GM12878 (cell line): ENCODE measurements around the gene UTP4. TPM values are rescaled to one million over a fixed set of nuclear protein-coding genes. Genes with fewer than 3 reads are reported as not detected.
A peak's percentile ranks its signal among the peaks of the same experiment; 100 is the strongest.

ENCODE experiments used
- ATAC-seq: fragments of 200-7000 bp; cut with Tn5 transposase; 3 replicates; pipeline ENCODE4 v1.9.1; 2020; ENCODE audit warnings: mild to moderate bottlenecking, moderate library complexity
- BruUV-seq: library from RNA; stranded (reverse); fragments of 400-500 nt; replicated peaks from 2 replicates; lab custom pipeline; 2021; lab: Mats Ljungman, UMichigan
- CTCF ChIA-PET: fragments of 300-600 bp; sonication (Branson Sonifier 250); formaldehyde crosslinking; extraction: SDS; loops from one replicate; lab custom pipeline; 2021; ENCODE audit warnings: inconsistent platforms; lab: Yijun Ruan, JAX
- POLR2A ChIA-PET: fragments of 350-600 bp; formaldehyde crosslinking; extraction: SDS; loops from one replicate; lab custom pipeline; 2021; ENCODE audit warnings: inconsistent platforms; lab: Charles Lee
- RAD21 ChIA-PET: fragments of 300-600 bp; sonication (Branson Sonifier 250); formaldehyde crosslinking; loops from one replicate; lab custom pipeline; 2023; ENCODE audit warnings: antibody characterized with exemption; ENCODE audit not compliant: unreplicated experiment; lab: Charles Lee
- SMC1A ChIA-PET: fragments of 300-600 bp; sonication (Branson Sonifier 250); formaldehyde crosslinking; loops from one replicate; lab custom pipeline; 2023; ENCODE audit not compliant: unreplicated experiment, uncharacterized antibody; lab: Charles Lee
- DNase-seq: peaks from one replicate; pipeline ENCODE4 v3.0.0-alpha.2; 2011; ENCODE audit warnings: low read depth, low spot score
- FAIRE-seq: peaks from 3 replicates; lab custom pipeline; 2011; peaks lifted over from hg19 to GRCh38; lab: Jason Lieb, UNC
- H2AFZ ChIP-seq: 2 replicates; pipeline ENCODE4 v1.6.0; 2011; ENCODE audit warnings: low read depth, low read length, control low read depth; ENCODE audit not compliant: control insufficient read depth
- H3K27ac ChIP-seq: 2 replicates; pipeline ENCODE4 v1.5.1; 2011; ENCODE audit warnings: control low read depth; ENCODE audit not compliant: control insufficient read depth, insufficient read depth
- H3K27me3 ChIP-seq, 2 experiments: replicated peaks in 1 of 2; 2 replicates each; pipeline versions ENCODE4 v1.6.0 to v1.6.1; 2011; ENCODE audit warnings: low read length in 1 of 2; ENCODE audit not compliant: control insufficient read depth in 2 of 2, insufficient read depth in 2 of 2
- H3K36me3 ChIP-seq, 2 experiments: 2 replicates each; pipeline ENCODE4 v1.5.1; 2011; ENCODE audit warnings: low read length in 1 of 2; ENCODE audit not compliant: control insufficient read depth in 2 of 2, insufficient read depth in 2 of 2
- H3K4me1 ChIP-seq: 2 replicates; pipeline ENCODE4 v1.6.1; 2011; ENCODE audit warnings: mild to moderate bottlenecking, low read length, moderate library complexity, mixed read lengths; ENCODE audit not compliant: control insufficient read depth, insufficient read depth
- H3K4me2 ChIP-seq: 2 replicates; pipeline ENCODE4 v1.6.0; 2011; ENCODE audit warnings: control low read depth; ENCODE audit not compliant: control insufficient read depth, insufficient read depth
- H3K4me3 ChIP-seq: fragments of 200-600 bp; sonication (generic); 2 replicates; pipeline ENCODE4 v1.5.1; 2016
- H3K79me2 ChIP-seq: 2 replicates; pipeline ENCODE4 v1.6.0; 2011; ENCODE audit warnings: low read length; ENCODE audit not compliant: control insufficient read depth, insufficient read depth
- H3K9ac ChIP-seq: 2 replicates; pipeline ENCODE4 v1.8.0; 2011; ENCODE audit warnings: low read length, control low read depth, mixed read lengths; ENCODE audit not compliant: control insufficient read depth, insufficient read depth
- H3K9me3 ChIP-seq: replicated peaks from 3 replicates; pipeline ENCODE4 v1.5.1; 2011; ENCODE audit warnings: mild to moderate bottlenecking, low read length; ENCODE audit not compliant: control insufficient read depth, insufficient read depth
- H4K20me1 ChIP-seq: 2 replicates; pipeline ENCODE4 v1.6.0; 2011; ENCODE audit not compliant: control insufficient read depth, insufficient read depth
- NFXL1 ChIP-seq: fragments of 450-650 bp; IDR thresholded peaks from 2 replicates; pipeline ENCODE4 v1.6.1; 2017; ENCODE audit warnings: antibody characterized with exemption, mild to moderate bottlenecking, borderline replicate concordance
- NR2C2 ChIP-seq: IDR thresholded peaks from 2 replicates; pipeline ENCODE4 v1.6.1; 2011; ENCODE audit warnings: borderline replicate concordance, low read depth; ENCODE audit not compliant: control insufficient read depth, insufficient read length
- RELA ChIP-seq: fragments of 450-650 bp; IDR thresholded peaks from 2 replicates; pipeline ENCODE4 v1.8.0; 2014; ENCODE audit warnings: borderline replicate concordance; ENCODE audit not compliant: partially characterized antibody
- REST ChIP-seq: IDR thresholded peaks from 2 replicates; pipeline ENCODE4 v1.6.1; 2012; ENCODE audit warnings: mild to moderate bottlenecking, low read depth, low read length
- SIN3A ChIP-seq: IDR thresholded peaks from 2 replicates; pipeline ENCODE4 v1.6.1; 2012; ENCODE audit warnings: low read depth, low read length, improper control_type of control experiment
- ZNF384 ChIP-seq: IDR thresholded peaks from 2 replicates; pipeline ENCODE4 v1.6.1; 2012; ENCODE audit warnings: low read depth, mild to moderate bottlenecking, low read length, improper control_type of control experiment, borderline replicate concordance
- WGBS: methylation state at CpG from one replicate; pipeline ENCODE4 v1.1.6; 2016; ENCODE audit warnings: low lambda C conversion rate; ENCODE audit not compliant: insufficient replicate concordance, insufficient coverage; ENCODE audit errors: missing lambda C conversion rate; 5-methylcytosine and 5-hydroxymethylcytosine counted together
- in situ Hi-C: fragments of 300-500 bp; cut with MboI; formaldehyde crosslinking; loops from 9 replicates; pipeline ENCODE4 v1.14.3; 2018; ENCODE audit warnings: mixed read lengths
- intact Hi-C: fragments of 100-400 bp; cut with micrococcal nuclease; formaldehyde crosslinking; loops from one replicate; pipeline ENCODE4 v1.14.2; 2022; ENCODE audit not compliant: unreplicated experiment
- polyA plus RNA-seq, 11 experiments: library from polyadenylated mRNA; depleted of rRNA in 4 of 11; unstranded in 6 of 11; stranded (reverse) in 5 of 11; fragments of >200 nt; fragmentation: Nextera tagmentation in 4 of 11; fragmentation: Illumina TruSeq in 1 of 11; extraction: Ambion mirVana in 4 of 11; extraction: Trizol in 1 of 11; gene quantifications; 1 replicate in 1 of 11; 2 replicates in 10 of 11; pipeline versions ENCODE4 v1.2.1 to v1.2.3, GENCODE V29; 2011 to 2016; ENCODE audit warnings: inconsistent platforms in 2 of 11, missing spikeins in 2 of 11, low read depth in 1 of 11
- total RNA-seq, 4 experiments: library from RNA; depleted of rRNA in 3 of 4; stranded (reverse); fragments of >200 nt in 3 of 4; fragmentation: Illumina TruSeq in 1 of 4; extraction: Trizol in 1 of 4; gene quantifications; 2 replicates each; pipeline versions ENCODE4 v1.2.1 to v1.2.3, GENCODE V29; 2013 to 2021

UTP4 gene
- total and polyA plus RNA-seq, 10 of the 15 experiments (the other 5 are each of a cell fraction or from before 2014, with no cell fraction given), result 32.5 to 131 (median 84.0) TPM

GRCh38 chr16:69187446-69188235, 55.2 kb downstream of the UTP4 start:
- H3K27ac ChIP-seq, result peak overlapping the region; percentile 90
- H3K4me1 ChIP-seq, result peaks cover 22% of the 10 kb centered on the region
- WGBS, result under 1% methylated on average over 44 of the region's 76 CpGs
- ChIA-PET RAD21 (interaction anchor here (0.6 to 2.1 kb wide), 5 partner anchors 11 to 142 kb away, joined by 3 to 7 read pairs (median 3); partner anchors contain the start of gene PDF), POLR2A (interaction anchor here (1.3 to 3.0 kb wide), 3 partner anchors 11 to 431 kb away, joined by 5 to 13 read pairs (median 5); no protein-coding TSS in a partner anchor), CTCF (interaction anchor here (0.6 to 3.5 kb wide), 7 partner anchors 15 to 720 kb away, joined by 3 to 14 read pairs (median 3); no protein-coding TSS in a partner anchor), SMC1A (interaction anchor here (0.8 to 2.2 kb wide), 9 partner anchors 12 to 101 kb away, joined by 3 to 10 read pairs (median 5); no protein-coding TSS in a partner anchor)
- H3K9ac ChIP-seq, result peak overlapping the region; percentile 81
- no peak for TF ChIP-seq NR2C2
- TF ChIP-seq NFXL1, result no peak
- peak; percentile 43 for TF ChIP-seq ZNF384
- TF ChIP-seq SIN3A, result 0 out of 2 replicates have a peak, but pooled peaks have one; percentile 15
- TF ChIP-seq REST, result no peak
- no peak for TF ChIP-seq RELA
- intact Hi-C loops (no loop called here), in situ Hi-C loops (no loop called here)
- no TSS peak for BruUV-seq
- H4K20me1 ChIP-seq, result no peaks in the 10 kb centered on the region
- FAIRE-seq, result no peak
- H3K27me3 ChIP-seq, result no peaks in the 10 kb centered on the region
- no peaks in the 10 kb centered on the region for H3K36me3 ChIP-seq
- peak overlapping the region; percentile 88 for H3K4me3 ChIP-seq
- peaks cover 29% of the 10 kb centered on the region for H3K79me2 ChIP-seq
- peak overlapping the region; percentile 77 for H2AFZ ChIP-seq
- ATAC-seq, result peak; percentile 43
- DNase-seq, result no peak
- no peaks in the 10 kb centered on the region for H3K9me3 ChIP-seq
- peak overlapping the region; percentile 94 for H3K4me2 ChIP-seq
